RPMI7951 (cell line): ENCODE data around the gene RIGI. TPM values are rescaled to one million over a fixed set of nuclear protein-coding genes. Genes with fewer than 3 reads are reported as not detected.
A peak's percentile ranks its signal among the peaks of the same experiment; 100 is the strongest.
"Not testable (repeated sequence)": the region's sequence is repeated elsewhere in the genome, so short reads cannot be mapped to it uniquely, and the experiment has no call there.

Experiments used
- DNase-seq: peaks from one replicate; pipeline ENCODE4 v3.0.0-alpha.2; 2012; ENCODE audit warnings: low read depth
- total RNA-seq: library from RNA; depleted of rRNA; stranded (reverse); fragments of >200 nt; shearing (Covaris generic); gene quantifications from 2 replicates; pipeline ENCODE4 v1.2.3, GENCODE V29; 2014; rRNA removed

The RIGI gene
- total RNA-seq, 1 experiment from 2014 or later: 12.0 TPM

DNA sequence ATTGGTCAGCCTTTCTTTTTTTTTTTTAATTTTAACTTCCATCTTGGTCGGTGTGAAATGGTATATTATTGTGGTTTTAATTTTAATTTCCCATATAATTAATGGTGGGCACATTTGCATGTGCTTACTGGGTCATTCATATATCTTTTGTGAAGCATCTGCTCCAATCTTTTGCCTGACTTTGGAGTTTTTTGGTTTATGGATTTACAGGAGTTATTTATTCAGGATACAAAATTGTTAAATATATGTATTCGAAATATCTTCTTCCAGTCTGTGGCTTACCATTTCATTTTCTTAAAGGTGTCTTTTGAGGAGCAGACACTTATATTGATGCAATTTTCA is 682 bp upstream of the RIGI start:
- DNase-seq: no peak

DNA sequence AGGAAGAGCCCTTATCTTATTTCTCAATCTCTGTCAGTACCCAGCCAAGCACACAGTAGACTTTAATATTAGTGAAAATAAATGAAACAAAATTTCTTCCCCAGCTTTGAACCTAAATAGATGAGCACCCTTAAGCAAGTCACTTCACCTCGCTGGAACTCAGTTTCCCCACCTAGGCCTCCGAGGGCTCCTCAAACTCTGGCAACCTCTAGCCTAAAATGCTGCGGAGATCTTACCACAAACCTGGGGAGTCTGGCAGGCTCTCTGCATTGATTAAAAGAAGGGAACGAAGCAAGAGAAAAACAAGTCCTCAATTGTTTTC is 326 bp downstream of the RIGI start:
- DNase-seq: no peak

DNA sequence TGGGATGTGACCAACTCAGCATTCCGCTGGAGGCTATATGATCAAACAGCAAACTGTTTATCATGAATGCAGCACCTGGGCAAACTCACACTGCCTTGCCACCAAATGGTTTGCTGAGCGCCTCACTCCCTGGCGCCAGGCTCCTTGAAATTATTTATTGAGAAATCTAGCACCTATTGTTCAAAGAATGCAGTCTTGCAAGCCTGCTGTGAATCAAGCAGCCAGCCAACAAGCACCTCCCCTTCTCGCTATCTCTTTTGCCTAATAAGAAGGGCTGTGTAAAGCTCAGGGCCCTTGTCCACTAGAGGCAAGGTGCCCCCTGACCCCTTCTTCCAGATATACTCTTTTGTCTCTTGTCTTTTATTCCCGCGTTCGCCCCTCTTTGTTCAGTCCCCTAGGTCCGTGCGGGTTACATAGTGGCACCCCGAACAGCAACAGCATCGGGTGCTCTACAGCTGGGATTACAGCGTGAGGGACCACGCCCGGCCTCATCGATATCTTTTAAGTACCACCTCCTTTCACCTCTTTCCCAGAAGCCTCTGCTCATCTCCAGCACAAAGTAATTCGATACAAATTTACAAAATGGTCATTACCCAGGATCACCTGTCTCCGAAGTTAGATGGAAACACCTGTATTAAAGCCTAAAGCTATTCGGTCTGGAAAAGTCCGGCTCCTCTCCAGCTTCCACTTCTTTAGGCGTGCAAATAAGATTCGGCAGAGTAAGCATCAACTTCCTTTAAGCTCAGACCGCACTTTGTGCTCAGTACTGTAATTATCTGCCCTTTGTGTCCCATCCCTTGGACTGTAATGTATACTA is 896 bp downstream of the RIGI start:
- peak; percentile 26 for DNase-seq

DNA sequence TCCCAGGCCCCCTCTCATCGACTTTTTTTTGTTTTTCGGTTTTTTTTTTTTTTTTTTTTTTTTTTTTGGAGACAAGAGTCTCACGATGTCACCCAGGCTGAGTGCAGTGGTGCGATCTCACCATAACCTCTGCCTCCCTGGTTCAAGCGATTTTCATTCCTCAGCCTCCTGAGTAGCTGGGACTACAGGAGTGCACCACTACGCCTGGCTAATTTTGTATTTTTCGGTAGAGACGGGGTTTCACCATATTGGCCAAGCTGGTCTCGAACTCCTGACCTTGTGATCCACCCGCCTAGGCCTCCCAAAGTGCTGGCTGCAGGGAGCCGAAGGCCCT is 1.5 kb downstream of the RIGI start:
- DNase-seq: not testable (repeated sequence)

DNA sequence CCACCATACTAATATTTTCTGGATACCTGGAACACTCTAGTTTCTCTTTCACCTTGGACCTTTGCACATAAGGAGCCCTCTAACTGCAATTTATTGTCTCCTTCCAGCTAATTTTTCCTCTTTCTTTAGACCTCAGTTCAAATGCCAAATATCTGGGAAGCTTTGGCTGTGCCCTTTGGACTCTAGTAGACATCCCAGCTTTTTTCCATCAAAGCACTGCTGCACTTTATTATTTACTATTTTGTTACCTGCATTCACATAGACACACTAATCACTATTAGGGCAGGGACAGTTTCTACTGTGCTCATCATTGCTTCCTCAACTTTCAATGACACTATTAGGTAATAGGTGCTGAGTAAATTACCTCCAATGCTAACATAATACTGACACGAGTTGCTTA is 2.1 kb downstream of the RIGI start:
- no peak for DNase-seq

DNA sequence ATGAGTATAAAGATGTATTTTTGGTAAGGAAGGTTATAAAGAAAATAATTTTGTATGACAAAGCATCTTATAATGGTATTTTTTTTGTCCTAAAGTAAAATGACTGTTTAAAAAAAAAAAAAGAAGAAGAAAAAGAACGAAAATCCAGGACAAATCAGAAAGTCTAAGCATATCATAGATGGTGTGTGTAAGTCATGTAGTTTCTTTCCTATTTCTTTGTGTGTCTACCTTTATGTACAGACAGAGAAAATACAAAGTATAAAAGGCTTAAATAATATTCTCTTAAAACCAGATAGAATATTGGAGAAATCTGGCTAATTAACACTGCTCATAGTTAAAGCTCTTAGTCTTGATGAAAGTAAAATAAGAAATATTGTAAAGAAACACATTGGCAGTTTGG is 7.7 kb downstream of the RIGI start:
- DNase-seq: no peak

DNA sequence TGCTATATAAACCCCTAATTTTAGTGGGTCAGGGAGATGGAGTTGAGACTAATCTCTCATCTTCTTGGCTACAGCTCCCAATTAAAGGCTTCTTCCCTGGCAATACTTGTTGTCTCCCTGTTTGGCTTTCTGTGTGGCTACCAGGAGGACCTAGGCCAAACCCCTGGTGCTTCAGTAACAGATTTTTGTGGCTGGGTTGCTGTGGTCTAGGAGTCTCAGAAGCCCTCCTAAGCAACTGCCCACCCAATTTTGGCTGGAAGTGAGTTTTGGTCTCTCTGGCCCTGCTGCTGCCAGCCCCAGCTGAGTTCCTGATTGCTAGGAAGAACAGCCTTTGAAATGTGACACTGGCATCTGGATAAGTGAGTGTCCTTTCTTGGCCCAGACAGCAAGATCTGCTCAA is 9.8 kb downstream of the RIGI start:
- no peak for DNase-seq

DNA sequence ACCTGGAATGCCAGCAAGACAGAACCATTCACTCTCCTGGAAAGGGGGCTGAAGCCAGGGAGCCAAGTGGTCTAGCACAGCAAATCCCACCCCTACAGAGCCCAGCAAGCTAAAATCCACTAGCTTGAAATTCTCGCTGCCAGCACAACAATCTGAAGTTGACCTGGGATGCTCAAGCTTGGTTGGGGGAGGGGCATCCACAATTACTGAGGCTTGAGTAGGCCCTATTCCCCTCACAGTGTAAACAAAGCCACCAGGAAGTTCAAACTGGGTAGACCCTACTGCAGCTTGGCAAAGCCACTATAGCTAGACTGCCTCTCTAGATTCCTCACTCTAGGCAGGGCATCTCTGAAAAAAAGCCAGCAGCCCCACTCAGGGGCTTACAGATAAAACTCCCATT is 17.3 kb downstream of the RIGI start:
- DNase-seq: no peak

DNA sequence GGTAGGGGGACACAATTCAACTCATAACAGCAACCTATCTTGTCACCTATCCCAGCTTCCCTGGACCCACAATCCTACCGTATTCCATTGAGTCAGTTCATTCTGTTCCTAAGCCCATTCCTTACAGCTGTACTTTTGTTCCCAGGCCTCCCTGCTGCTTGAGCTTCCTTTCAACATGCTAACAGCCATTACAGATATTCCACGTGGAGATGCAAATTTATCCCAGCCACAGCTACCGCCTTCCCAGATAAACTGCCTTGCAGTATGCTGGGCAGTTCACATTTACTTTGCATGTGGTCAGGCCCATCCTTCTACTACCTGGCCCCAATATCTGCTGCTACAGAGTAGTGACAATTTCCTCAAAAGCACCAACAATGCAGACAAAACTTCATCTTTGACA is 23.0 kb downstream of the RIGI start:
- no peak for DNase-seq

DNA sequence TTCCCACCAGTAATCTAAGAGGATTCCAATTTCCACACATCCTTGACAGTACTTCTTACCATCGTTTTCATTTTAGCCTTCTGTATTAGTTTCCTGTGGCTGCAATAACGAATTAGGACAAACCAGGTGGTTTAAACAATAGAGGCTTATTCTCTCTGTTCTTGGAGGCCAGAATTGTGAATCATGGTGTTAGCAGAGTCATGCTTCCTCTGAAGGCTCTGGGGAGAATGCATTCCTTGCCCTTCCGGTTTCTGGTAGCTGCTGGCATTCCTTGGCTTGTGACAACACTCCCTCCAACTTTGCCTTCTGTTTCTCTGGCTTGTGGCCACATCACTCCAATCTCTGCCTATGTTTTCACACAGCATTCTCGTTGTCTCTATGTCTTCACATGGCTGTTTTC is 23.5 kb downstream of the RIGI start:
- DNase-seq: peak; percentile 74

DNA sequence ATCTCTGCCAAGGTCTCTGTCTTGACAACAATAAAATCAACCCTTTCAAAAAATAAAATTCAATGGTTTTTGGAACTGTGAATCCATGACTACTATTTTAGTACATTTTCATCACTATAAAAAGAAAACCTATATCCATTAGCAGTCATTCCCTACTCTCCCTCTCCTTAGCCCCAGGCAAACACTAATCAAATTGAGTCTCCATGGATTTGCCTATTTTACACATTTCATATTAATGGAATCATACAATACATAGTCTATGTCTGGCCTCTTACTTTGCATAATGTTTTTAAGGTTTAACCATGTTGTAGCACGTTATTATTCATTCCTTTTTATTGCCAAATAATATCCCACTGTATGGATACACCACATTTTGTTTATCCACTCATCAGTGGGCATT is 24.1 kb downstream of the RIGI start:
- DNase-seq: no peak

DNA sequence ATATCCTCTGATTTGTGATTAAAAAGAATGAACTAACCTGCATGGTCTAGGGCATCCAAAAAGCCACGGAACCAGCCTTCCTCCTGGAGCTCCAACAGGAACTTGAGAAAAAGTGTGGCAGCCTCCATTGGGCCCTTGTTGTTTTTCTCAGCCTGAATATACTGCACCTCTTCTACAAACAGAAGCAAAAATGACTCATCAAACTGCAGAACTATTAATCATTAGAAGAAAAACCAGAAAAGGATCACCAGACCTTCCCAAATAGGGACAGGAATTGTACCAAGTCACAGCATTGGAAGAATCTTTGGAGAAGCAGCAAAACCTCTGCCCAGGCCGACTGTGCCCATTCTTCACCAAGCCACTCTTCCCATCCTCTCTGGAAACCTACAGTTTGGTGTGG is 25.2 kb downstream of the RIGI start:
- DNase-seq: peak; percentile 53

DNA sequence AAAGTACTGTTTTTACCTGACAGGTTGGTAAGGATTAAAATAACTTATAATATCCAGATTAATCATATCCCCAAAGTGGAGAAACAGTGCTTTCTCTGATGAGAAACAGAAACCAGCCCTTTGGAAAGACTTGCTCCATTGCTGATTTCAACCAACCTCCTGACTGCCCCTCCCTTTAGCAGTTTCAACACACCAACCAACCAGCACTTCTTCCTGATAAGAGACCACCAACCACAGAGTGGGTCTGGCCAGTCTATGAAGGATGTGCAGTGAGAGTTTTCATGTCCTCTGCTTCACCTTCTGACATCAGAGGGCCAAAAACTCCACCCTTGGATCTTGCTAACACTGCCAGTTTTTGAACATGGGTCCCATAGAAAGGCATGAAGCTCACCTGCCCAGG is 28.1 kb downstream of the RIGI start:
- DNase-seq: no peak

DNA sequence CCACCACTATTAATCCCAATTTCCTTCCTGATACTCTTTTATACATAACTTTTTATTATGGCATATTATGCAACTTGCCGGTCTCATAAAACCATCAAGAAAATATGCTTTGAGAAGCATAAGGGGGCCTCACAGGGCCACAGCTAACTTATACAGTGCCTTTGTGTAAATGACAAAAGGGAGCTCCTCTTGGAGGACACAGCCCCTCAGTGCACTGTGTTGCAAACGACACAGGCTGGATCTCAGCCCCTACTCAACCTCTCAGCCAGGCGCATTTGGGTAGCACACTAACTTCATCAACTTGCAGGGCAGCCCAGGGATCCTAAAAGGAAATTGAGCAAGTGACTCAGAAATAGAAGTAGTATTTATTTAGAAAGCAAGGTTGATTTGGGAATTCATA is 35.4 kb downstream of the RIGI start:
- DNase-seq: no peak

DNA sequence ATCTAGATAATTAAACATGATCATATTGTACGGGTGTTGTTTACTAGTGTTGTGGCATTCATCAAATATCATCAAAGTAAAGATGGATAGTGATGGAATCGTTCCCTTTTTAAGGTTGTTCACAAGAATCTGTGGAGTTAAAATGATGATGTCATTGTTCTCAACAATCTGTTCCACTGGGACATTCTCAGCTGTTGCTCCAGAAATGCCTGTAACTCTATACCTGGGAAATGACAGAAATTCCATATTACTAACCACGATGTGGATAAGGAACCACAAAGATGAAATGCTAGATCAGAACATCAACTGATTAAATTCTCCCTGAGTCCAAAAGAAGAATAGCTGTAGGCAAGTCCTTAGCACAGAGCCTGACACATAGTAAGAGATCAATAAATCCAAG is 38.0 kb downstream of the RIGI start:
- DNase-seq: no peak

DNA sequence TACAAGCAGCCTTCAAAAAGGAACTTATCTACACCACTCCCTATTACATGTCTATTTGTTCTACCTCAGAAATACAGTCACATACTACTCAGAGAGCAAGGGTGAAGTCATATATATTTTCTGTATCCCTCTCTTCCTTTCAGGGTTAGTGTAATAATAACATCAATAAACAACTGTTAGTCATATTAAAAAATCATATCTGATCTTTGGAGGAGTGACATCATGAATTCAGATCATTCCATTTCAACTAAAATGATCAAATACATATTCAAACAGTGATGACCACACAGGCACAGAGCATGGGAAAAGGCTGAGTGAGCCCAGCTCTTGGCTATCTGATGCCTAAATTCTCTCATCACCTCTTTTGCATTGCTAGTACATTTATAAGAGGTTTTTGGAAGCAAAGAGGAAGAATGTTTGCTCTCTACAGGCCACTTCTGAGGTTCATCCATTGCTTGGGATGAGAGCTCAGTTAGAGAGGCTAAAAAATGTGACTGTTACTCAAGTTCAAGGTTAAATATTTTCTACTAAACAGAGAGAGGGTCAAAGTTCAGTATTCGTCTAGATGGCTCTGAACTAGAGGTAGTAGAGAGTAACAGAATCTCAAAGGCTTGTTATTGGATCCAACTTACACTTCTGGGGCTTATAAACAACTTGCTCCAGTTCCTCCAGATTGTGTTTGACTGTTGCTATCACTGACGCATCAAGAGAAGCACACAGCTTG is 39.0 kb downstream of the RIGI start:
- DNase-seq: no peak

DNA sequence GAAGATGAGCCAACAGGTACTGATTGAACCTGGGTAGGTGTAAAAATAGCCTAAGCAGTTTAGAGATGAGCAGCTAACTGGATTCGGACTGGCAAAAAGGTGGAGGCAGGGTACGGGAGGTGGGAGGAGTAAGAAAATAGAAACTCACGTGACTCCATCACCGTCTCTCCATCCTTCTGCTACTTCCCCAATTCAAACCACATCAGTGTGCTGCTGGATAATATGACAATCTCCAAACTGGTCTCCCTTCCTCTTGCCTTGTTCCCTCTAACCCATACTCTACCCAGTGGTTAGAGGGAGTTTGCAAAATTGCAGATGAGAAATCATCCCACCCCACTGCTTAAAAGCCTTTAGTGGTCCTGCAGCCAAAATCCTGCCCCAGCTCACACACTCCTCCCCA is 42.7 kb downstream of the RIGI start:
- no peak for DNase-seq

Other genes starting within 250 kb of the RIGI start
- 42.7 and 47.6 TPM in 2 replicates for gene ACO1, start 141.6 kb downstream of the RIGI start, total RNA-seq
- gene SMIM27, start 26.1 kb upstream of the RIGI start, total RNA-seq: 8.8 and 9.1 TPM in 2 replicates
- 15.8 and 23.8 TPM in 2 replicates for gene TOPORS, start 26.4 kb upstream of the RIGI start, total RNA-seq
- 180 and 184 TPM in 2 replicates for gene NDUFB6, start 47.0 kb upstream of the RIGI start, total RNA-seq
- not detected in 2 replicates for gene TAF1L, start 109.5 kb upstream of the RIGI start, total RNA-seq